ENCODE data around the gene FOXS1.

DNA sequence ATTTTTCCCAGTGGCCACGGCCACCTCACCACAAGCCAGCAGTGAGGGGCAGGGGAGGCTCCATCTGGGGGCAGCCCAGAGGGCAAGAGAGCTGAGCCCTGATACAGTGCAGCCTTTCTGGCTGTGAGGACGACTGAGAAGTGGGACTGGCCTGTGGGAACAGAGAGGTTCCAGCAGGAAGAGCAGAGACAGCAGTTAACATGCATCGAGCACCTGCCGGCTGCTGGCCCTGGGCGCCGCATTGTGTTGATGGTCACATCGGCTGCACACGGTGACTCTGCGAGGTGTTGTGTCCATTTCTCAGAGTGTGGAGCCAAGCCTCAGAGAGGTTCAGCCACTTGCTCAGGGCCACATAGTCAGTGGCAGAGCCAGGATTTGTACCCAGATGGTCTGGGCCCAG, 9.8 kb downstream of the FOXS1 start:
- no peak for TF ChIP-seq POLR2AphosphoS5 (IDR thresholded peaks at IDR 0.05)
- TF ChIP-seq, protein P1, sequence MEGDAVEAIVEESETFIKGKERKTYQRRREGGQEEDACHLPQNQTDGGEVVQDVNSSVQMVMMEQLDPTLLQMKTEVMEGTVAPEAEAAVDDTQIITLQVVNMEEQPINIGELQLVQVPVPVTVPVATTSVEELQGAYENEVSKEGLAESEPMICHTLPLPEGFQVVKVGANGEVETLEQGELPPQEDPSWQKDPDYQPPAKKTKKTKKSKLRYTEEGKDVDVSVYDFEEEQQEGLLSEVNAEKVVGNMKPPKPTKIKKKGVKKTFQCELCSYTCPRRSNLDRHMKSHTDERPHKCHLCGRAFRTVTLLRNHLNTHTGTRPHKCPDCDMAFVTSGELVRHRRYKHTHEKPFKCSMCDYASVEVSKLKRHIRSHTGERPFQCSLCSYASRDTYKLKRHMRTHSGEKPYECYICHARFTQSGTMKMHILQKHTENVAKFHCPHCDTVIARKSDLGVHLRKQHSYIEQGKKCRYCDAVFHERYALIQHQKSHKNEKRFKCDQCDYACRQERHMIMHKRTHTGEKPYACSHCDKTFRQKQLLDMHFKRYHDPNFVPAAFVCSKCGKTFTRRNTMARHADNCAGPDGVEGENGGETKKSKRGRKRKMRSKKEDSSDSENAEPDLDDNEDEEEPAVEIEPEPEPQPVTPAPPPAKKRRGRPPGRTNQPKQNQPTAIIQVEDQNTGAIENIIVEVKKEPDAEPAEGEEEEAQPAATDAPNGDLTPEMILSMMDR (IDR thresholded peaks at IDR 0.05 in 8 of 11, conservative IDR thresholded peaks at IDR 0.05 in 3 of 11), result no peak

Measured in spleen (tissue), 7 donors.